A673 (cell line): ENCODE results near the gene ADCY5. TPM values are rescaled to one million over a fixed set of nuclear protein-coding genes. Genes with fewer than 3 reads are reported as not detected.

ENCODE experiments used
- BruUV-seq: library from RNA; stranded (reverse); fragments of 400-500 nt; replicated peaks from 2 replicates; lab custom pipeline; 2021; lab: Mats Ljungman, UMichigan
- CTCF ChIA-PET: fragments of 300-600 bp; sonication (Branson Sonifier 250); formaldehyde crosslinking; loops from one replicate; lab custom pipeline; 2022; ENCODE audit warnings: antibody characterized with exemption; lab: Charles Lee
- POLR2A ChIA-PET: fragments of 300-600 bp; sonication (Branson Sonifier 250); formaldehyde crosslinking; loops from one replicate; lab custom pipeline; 2022; ENCODE audit warnings: antibody characterized with exemption; ENCODE audit not compliant: low non-redundant PET; lab: Charles Lee
- DNase-seq: peaks from one replicate; pipeline ENCODE4 v3.0.0-alpha.2; 2015; ENCODE audit warnings: low spot score
- H3K27ac ChIP-seq: fragments of 200-600 bp; sonication (generic); 2 replicates; pipeline ENCODE4 v1.5.1; 2016; ENCODE audit warnings: mixed run types, low read depth, mild to moderate bottlenecking, mixed read lengths, antibody characterized with exemption, low read length; ENCODE audit not compliant: poor library complexity, severe bottlenecking
- H3K27me3 ChIP-seq: fragments of 200-600 bp; sonication (generic); replicated peaks from 2 replicates; pipeline ENCODE4 v1.6.1; 2017; ENCODE audit warnings: mixed run types, low read depth, mild to moderate bottlenecking, mixed read lengths, antibody characterized with exemption, low read length; ENCODE audit not compliant: insufficient read depth, poor library complexity
- H3K36me3 ChIP-seq: fragments of 200-600 bp; sonication (generic); 2 replicates; pipeline ENCODE4 v1.6.1; 2016; ENCODE audit warnings: mixed run types, mild to moderate bottlenecking, mixed read lengths, antibody characterized with exemption, low read length; ENCODE audit not compliant: insufficient read depth, poor library complexity, severe bottlenecking
- H3K4me1 ChIP-seq: fragments of 200-600 bp; sonication (generic); 2 replicates; pipeline ENCODE4 v1.6.1; 2017; ENCODE audit warnings: mixed run types, mild to moderate bottlenecking, mixed read lengths, antibody characterized with exemption, low read length; ENCODE audit not compliant: insufficient read depth, poor library complexity, severe bottlenecking
- H3K4me3 ChIP-seq: fragments of 200-600 bp; sonication (generic); 2 replicates; pipeline ENCODE4 v1.5.1; 2016; ENCODE audit warnings: low read depth, mixed run types, mild to moderate bottlenecking, mixed read lengths, low read length; ENCODE audit not compliant: poor library complexity, severe bottlenecking
- H3K9me3 ChIP-seq: fragments of 200-600 bp; sonication (generic); 2 replicates; pipeline ENCODE4 v1.6.1; 2016; ENCODE audit warnings: mixed run types, low read depth, mild to moderate bottlenecking, mixed read lengths, antibody characterized with exemption, low read length; ENCODE audit not compliant: poor library complexity, severe bottlenecking
- CTCF ChIP-seq: fragments of 300-800, 200-600 bp; sonication (generic); conservative IDR thresholded peaks from 2 replicates; pipeline ENCODE4 v1.5.1; 2017; ENCODE audit warnings: low read depth, mild to moderate bottlenecking, antibody characterized with exemption, low read length, moderate library complexity, mixed read lengths
- EZH2 ChIP-seq: fragments of 200-600 bp; sonication (generic); IDR thresholded peaks from 2 replicates; pipeline ENCODE4 v1.6.1; 2017; ENCODE audit warnings: borderline replicate concordance, low read depth, mild to moderate bottlenecking, mixed read lengths, antibody characterized with exemption, low read length; ENCODE audit not compliant: poor library complexity, severe bottlenecking
- intact Hi-C: fragments of 100-400 bp; cut with micrococcal nuclease; formaldehyde crosslinking; loops from one replicate; pipeline ENCODE4 v1.10.0; 2022; ENCODE audit not compliant: unreplicated experiment
- total RNA-seq: library from RNA; stranded (reverse); gene quantifications from 2 replicates; pipeline ENCODE4 v1.2.3, GENCODE V29; 2021

The ADCY5 gene
- total RNA-seq, 1 experiment from 2014 or later: 0.21 TPM

DNA sequence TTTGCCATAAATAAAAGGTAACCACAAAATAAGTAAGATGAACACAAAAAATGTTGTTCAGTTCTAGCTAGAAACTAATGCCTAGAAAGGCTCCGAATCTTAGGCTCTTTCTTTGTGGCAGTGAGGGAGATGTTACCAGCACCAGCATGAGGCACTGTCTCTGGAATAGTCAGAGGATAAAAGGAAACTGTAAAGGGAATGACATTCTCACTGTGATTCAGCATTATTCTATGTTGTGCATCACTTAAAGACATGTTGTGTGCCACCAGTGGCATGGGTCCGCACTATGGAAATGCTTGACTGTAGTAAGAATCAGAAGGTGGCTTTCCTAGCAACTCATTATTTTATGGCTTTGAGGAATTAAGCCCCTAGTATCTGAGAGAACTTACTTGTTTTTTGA is 176.3 kb downstream of the ADCY5 start:
- DNase-seq: peak; percentile 24
- Histone ChIP-seq H3K4me1 (peaks cover 8% of the 10 kb centered on the region), H3K27ac (no peak overlapping the region), H3K9me3 (no peaks in the 10 kb centered on the region), H3K27me3 (no peaks in the 10 kb centered on the region), H3K36me3 (no peaks in the 10 kb centered on the region), H3K4me3 (no peak overlapping the region)
- ChIA-PET CTCF (no interaction called here), POLR2A (no interaction called here)
- no peak for TF ChIP-seq CTCF
- intact Hi-C loops: no loop called here
- BruUV-seq: no TSS peak

DNA sequence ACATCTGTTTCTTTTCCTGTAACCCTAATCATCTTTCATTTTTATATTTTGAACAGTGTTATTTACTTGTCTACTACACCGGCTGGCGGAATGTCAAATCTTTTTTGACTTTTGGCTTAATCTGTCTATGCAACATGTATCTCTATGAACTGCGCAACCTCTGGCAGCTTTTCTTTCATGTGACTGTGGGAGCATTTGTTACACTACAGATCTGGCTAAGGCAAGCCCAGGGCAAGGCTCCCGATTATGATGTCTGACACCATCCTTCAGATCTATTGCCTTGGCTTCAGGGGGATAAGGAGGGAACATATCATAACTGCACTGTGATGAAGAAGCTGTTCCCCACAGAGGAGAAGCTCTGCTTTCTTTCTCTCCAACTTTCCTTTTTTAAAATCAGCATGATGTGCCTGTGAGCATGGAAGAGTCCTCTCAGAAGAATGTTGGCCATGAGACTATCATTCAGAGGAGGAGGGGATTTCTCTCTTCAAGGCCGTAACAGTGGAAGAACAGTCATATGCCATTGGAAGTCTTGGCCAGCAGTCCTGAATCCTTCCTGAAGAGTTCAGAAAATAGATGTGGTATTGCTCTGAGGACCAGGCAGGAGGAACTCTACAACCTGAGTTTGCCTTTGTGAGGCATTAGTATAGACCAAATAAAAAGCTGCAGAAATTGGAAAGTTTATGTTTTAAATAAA is 177.3 kb downstream of the ADCY5 start:
- Histone ChIP-seq H3K27ac (no peak overlapping the region), H3K4me3 (no peak overlapping the region), H3K36me3 (no peaks in the 10 kb centered on the region), H3K9me3 (peaks cover 2% of the 10 kb centered on the region), H3K4me1 (peaks cover 8% of the 10 kb centered on the region), H3K27me3 (no peaks in the 10 kb centered on the region)
- no peak for DNase-seq
- no TSS peak for BruUV-seq
- intact Hi-C loops: no loop called here
- no peak for TF ChIP-seq EZH2
- CTCF ChIA-PET: interaction anchor here (0.6 kb wide), 1 partner anchor 517 kb away, joined by 6 read pairs; no protein-coding TSS in a partner anchor
- POLR2A ChIA-PET: no interaction called here

DNA sequence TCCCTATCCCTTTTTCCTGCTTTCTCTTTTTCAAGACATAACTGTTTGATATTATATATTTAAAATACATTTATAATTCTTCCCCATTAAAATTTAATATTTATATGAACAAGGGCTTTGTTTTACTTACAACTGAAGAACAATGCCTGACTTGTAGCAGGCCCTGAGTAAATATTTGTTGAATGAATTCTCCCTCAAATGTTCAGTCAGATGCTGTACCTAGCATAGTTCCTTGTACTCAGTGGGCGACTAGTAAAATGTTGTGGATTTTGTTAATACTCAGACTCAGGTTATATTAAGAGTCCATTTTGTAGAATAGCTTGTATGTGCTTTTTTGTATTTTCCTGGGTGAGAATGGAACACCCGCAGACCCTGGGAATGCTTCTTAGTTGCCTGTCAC is 178.1 kb downstream of the ADCY5 start:
- H3K36me3 ChIP-seq: no peaks in the 10 kb centered on the region
- H3K27me3 ChIP-seq: no peaks in the 10 kb centered on the region
- TF ChIP-seq EZH2 (no peak), CTCF (no peak)
- peaks cover 8% of the 10 kb centered on the region for H3K9me3 ChIP-seq
- H3K4me1 ChIP-seq: peaks cover 8% of the 10 kb centered on the region
- no peak overlapping the region for H3K27ac ChIP-seq
- CTCF ChIA-PET: no interaction called here
- POLR2A ChIA-PET: no interaction called here
- DNase-seq: no peak
- no peak overlapping the region for H3K4me3 ChIP-seq
- intact Hi-C loops: no loop called here
- no TSS peak for BruUV-seq

- TF ChIP-seq EZH2 (no peak), CTCF (peak; percentile 29; the same call in 1 of the 2 replicates)
- BruUV-seq: no TSS peak
- peaks cover 13% of the 10 kb centered on the region for H3K4me1 ChIP-seq
- no peak overlapping the region for H3K27ac ChIP-seq
- H3K9me3 ChIP-seq: peaks cover 8% of the 10 kb centered on the region
- CTCF ChIA-PET: no interaction called here
- peak; percentile 31 for DNase-seq
- no peaks in the 10 kb centered on the region for H3K27me3 ChIP-seq
- POLR2A ChIA-PET: no interaction called here
- H3K4me3 ChIP-seq: no peak overlapping the region
- intact Hi-C loops: loop anchor here (10.0 kb wide), 2 partner anchors 413 to 873 kb away; no protein-coding TSS in a partner anchor
- no peaks in the 10 kb centered on the region for H3K36me3 ChIP-seq
Observed at GRCh38 chr3:123267821-123268220, 181.1 kb downstream of the ADCY5 start.
